Loucy (cell line): Measurements from ENCODE around the gene CDHR2.

Source experiments
- H2AFZ ChIP-seq: fragments of 200-600 bp; sonication (generic); 2 replicates; pipeline ENCODE4 v1.6.0; 2016; ENCODE audit warnings: antibody characterized with exemption, mild to moderate bottlenecking, low read length, moderate library complexity
- H3F3A ChIP-seq: fragments of 200-600 bp; 2 replicates; pipeline ENCODE4 v1.6.0; 2016; ENCODE audit warnings: antibody characterized with exemption, low read depth, mild to moderate bottlenecking
- H3K27me3 ChIP-seq: fragments of 200-600 bp; sonication (generic); 2 replicates; pipeline ENCODE4 v1.6.1; 2014; ENCODE audit warnings: low read length, mild to moderate bottlenecking; ENCODE audit not compliant: insufficient read depth, poor library complexity, severe bottlenecking
- H3K36me3 ChIP-seq: fragments of 200-600 bp; sonication (generic); 2 replicates; pipeline ENCODE4 v1.6.1; 2016; ENCODE audit warnings: low read length; ENCODE audit not compliant: insufficient read depth
- H3K4me1 ChIP-seq: fragments of 200-600 bp; sonication (generic); 2 replicates; pipeline ENCODE4 v1.5.1; 2014; ENCODE audit warnings: low read length, mild to moderate bottlenecking; ENCODE audit not compliant: insufficient read depth, poor library complexity, severe bottlenecking
- H3K4me2 ChIP-seq: fragments of 200-600 bp; sonication (generic); 2 replicates; pipeline ENCODE4 v1.6.0; 2014; ENCODE audit warnings: antibody characterized with exemption, low read length, low read depth, mild to moderate bottlenecking; ENCODE audit not compliant: poor library complexity, severe bottlenecking
- H3K4me3 ChIP-seq: fragments of 200-600 bp; sonication (generic); 2 replicates; pipeline ENCODE4 v1.5.1; 2014; ENCODE audit warnings: low read length, mild to moderate bottlenecking, mixed read lengths; ENCODE audit not compliant: poor library complexity, severe bottlenecking
- H3K79me2 ChIP-seq: fragments of 200-600 bp; sonication (generic); 2 replicates; pipeline ENCODE4 v1.6.1; 2014; ENCODE audit warnings: low read length; ENCODE audit not compliant: insufficient read depth
- H3K9ac ChIP-seq: fragments of 200-600 bp; sonication (generic); 2 replicates; pipeline ENCODE4 v1.6.0; 2014; ENCODE audit warnings: mild to moderate bottlenecking, low read depth, low read length, moderate library complexity; ENCODE audit not compliant: poor library complexity, severe bottlenecking
- H3K9me2 ChIP-seq: fragments of 200-600 bp; sonication (generic); replicated peaks from 2 replicates; pipeline ENCODE4 v1.6.1; 2016; ENCODE audit warnings: low read depth, low read length, mixed read lengths
- H3K9me3 ChIP-seq: fragments of 200-600 bp; sonication (generic); 2 replicates; pipeline ENCODE4 v1.6.1; 2014; ENCODE audit warnings: mild to moderate bottlenecking, antibody characterized with exemption, low read length, low read depth; ENCODE audit not compliant: insufficient read depth
- H4K20me1 ChIP-seq: fragments of 200-600 bp; sonication (generic); 2 replicates; pipeline ENCODE4 v1.6.0; 2014; ENCODE audit warnings: antibody characterized with exemption, low read length, mild to moderate bottlenecking; ENCODE audit not compliant: insufficient read depth, poor library complexity, severe bottlenecking
- CTCF ChIP-seq: fragments of 200-600 bp; sonication (generic); conservative IDR thresholded peaks from 2 replicates; pipeline ENCODE4 v1.5.1; 2014; ENCODE audit warnings: mild to moderate bottlenecking, antibody characterized with exemption, low read length
- EZH2phosphoT487 ChIP-seq: fragments of 200-600 bp; IDR thresholded peaks from 2 replicates; pipeline ENCODE4 v1.6.1; 2018; ENCODE audit warnings: antibody characterized with exemption, mild to moderate bottlenecking, moderate library complexity, borderline replicate concordance

Gene CDHR2

GRCh38 chr5:176640616-176641015 is 91.5 kb downstream of the CDHR2 start:
- Histone ChIP-seq H3K36me3 (no peaks in the 10 kb centered on the region), H3K4me3 (no peak overlapping the region), H3F3A (no peaks in the 10 kb centered on the region), H3K27me3 (no peaks in the 10 kb centered on the region), H2AFZ (no peak overlapping the region), H3K4me2 (no peak overlapping the region), H4K20me1 (no peaks in the 10 kb centered on the region), H3K4me1 (no peaks in the 10 kb centered on the region), H3K79me2 (no peaks in the 10 kb centered on the region), H3K9me3 (no peaks in the 10 kb centered on the region), H3K9ac (no peak overlapping the region), H3K9me2 (no peaks in the 10 kb centered on the region)
- no peak for TF ChIP-seq EZH2phosphoT487

GRCh38 chr5:176642675-176643490 is 93.7 kb downstream of the CDHR2 start:
- Histone ChIP-seq H3F3A (no peaks in the 10 kb centered on the region), H3K4me2 (no peak overlapping the region), H3K27me3 (no peaks in the 10 kb centered on the region), H3K4me1 (no peaks in the 10 kb centered on the region), H3K9ac (no peak overlapping the region), H3K4me3 (no peak overlapping the region), H3K79me2 (peaks cover 2% of the 10 kb centered on the region; the same call in 1 of the 2 replicates), H3K9me2 (no peaks in the 10 kb centered on the region), H4K20me1 (no peaks in the 10 kb centered on the region), H3K36me3 (no peaks in the 10 kb centered on the region), H3K9me3 (no peaks in the 10 kb centered on the region), H2AFZ (no peak overlapping the region)
- TF ChIP-seq EZH2phosphoT487, result no peak
- TF ChIP-seq CTCF, result no peak

- H3K9me3 ChIP-seq, result no peaks in the 10 kb centered on the region
- H4K20me1 ChIP-seq, result no peaks in the 10 kb centered on the region
- no peaks in the 10 kb centered on the region for H3K9me2 ChIP-seq
- H3K4me3 ChIP-seq, result no peak overlapping the region
- H3K27me3 ChIP-seq, result no peaks in the 10 kb centered on the region
- peaks cover 7% of the 10 kb centered on the region for H3K4me1 ChIP-seq
- H3K36me3 ChIP-seq, result no peaks in the 10 kb centered on the region
- H3F3A ChIP-seq, result no peaks in the 10 kb centered on the region
- H3K4me2 ChIP-seq, result no peak overlapping the region
- no peak overlapping the region for H2AFZ ChIP-seq
- H3K79me2 ChIP-seq, result peaks cover 7% of the 10 kb centered on the region; the same call in 1 of the 2 replicates
- TF ChIP-seq EZH2phosphoT487, result no peak
- TF ChIP-seq CTCF, result no peak
- no peak overlapping the region for H3K9ac ChIP-seq
These were observed 94.5 kb downstream of the CDHR2 start for GRCh38 chr5:176643491-176644219.
